Calu3 (cell line): ENCODE measurements around the gene STBD1. TPM values are rescaled to one million over a fixed set of nuclear protein-coding genes. Genes with fewer than 3 reads are reported as not detected.

Experiments used
- BruUV-seq: library from RNA; stranded (reverse); fragments of 400-500 nt; replicated peaks from 2 replicates; lab custom pipeline; 2021; lab: Mats Ljungman, UMichigan
- CTCF ChIA-PET: fragments of 300-600 bp; sonication (Branson Sonifier 250); formaldehyde crosslinking; loops from one replicate; lab custom pipeline; 2022; ENCODE audit warnings: antibody characterized with exemption; lab: Charles Lee
- DNase-seq: peaks from one replicate; pipeline ENCODE4 v3.0.0; 2022
- H3K27ac Mint-ChIP-seq: one replicate; pipeline ENCODE4 v1.8.0; 2022; ENCODE audit warnings: mixed read lengths; ENCODE audit not compliant: unreplicated experiment
- H3K27me3 Mint-ChIP-seq: one replicate; pipeline ENCODE4 v1.8.0; 2022; ENCODE audit warnings: mixed read lengths; ENCODE audit not compliant: unreplicated experiment
- H3K36me3 Mint-ChIP-seq: one replicate; pipeline ENCODE4 v1.8.0; 2022; ENCODE audit warnings: mild to moderate bottlenecking, moderate library complexity, mixed read lengths; ENCODE audit not compliant: insufficient read depth, unreplicated experiment
- H3K4me1 Mint-ChIP-seq: one replicate; pipeline ENCODE4 v1.8.0; 2022; ENCODE audit warnings: mild to moderate bottlenecking, low read depth, mixed read lengths; ENCODE audit not compliant: unreplicated experiment
- H3K4me3 Mint-ChIP-seq: one replicate; pipeline ENCODE4 v1.8.0; 2022; ENCODE audit warnings: mild to moderate bottlenecking, low read depth, moderate library complexity, mixed read lengths; ENCODE audit not compliant: unreplicated experiment
- H3K9me3 Mint-ChIP-seq: one replicate; pipeline ENCODE4 v1.8.0; 2022; ENCODE audit warnings: low read depth, mixed read lengths; ENCODE audit not compliant: unreplicated experiment
- CTCF ChIP-seq: fragments of 200-600 bp; IDR thresholded peaks from one replicate; pipeline ENCODE4 v1.8.0; 2022; ENCODE audit warnings: antibody characterized with exemption; ENCODE audit not compliant: unreplicated experiment
- intact Hi-C: fragments of 100-400 bp; cut with micrococcal nuclease; formaldehyde crosslinking; loops from one replicate; pipeline ENCODE4 v1.10.0; 2022; ENCODE audit not compliant: unreplicated experiment
- total RNA-seq: library from RNA; stranded (reverse); gene quantifications from 2 replicates; pipeline ENCODE4 v1.2.3, GENCODE V29; 2022

Gene STBD1
- total RNA-seq, 1 experiment from 2014 or later = 3.2 TPM

- DNase-seq = no peak
- intact Hi-C loops = no loop called here
- no peak overlapping the region for H3K4me3 Mint-ChIP-seq
- H3K27me3 Mint-ChIP-seq = no peaks in the 10 kb centered on the region
- TF ChIP-seq CTCF = no peak
- H3K4me1 Mint-ChIP-seq = peaks cover 6% of the 10 kb centered on the region
- CTCF ChIA-PET = no interaction called here
- BruUV-seq = no TSS peak
- H3K9me3 Mint-ChIP-seq = no peaks in the 10 kb centered on the region
- no peak overlapping the region for H3K27ac Mint-ChIP-seq
- peaks cover 13% of the 10 kb centered on the region for H3K36me3 Mint-ChIP-seq
Measured at GRCh38 chr4:76311896-76312331, 5.4 kb downstream of the STBD1 start.

DNA sequence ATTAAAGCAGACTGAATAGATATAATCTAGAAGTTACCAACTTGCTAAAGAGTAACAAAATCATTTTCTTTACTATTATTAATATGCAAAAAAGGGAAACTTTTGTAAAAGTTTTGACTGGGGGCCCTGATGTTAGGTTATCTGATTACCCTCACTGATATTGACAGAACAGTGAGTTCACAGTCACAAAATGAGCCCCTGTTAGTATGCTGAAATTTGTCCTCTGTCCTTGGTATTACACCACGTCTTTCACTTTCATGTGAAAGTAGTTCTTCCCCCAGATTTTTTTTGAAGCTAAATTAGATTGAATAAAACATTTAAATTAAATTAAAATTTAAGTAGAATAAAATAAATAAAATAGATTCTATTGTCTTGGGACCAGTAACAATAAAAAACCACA lies 5.9 kb downstream of the STBD1 start:
- Mint-ChIP-seq H3K9me3 (peaks cover 2% of the 10 kb centered on the region), H3K27ac (no peak overlapping the region), H3K4me1 (peaks cover 6% of the 10 kb centered on the region), H3K27me3 (no peaks in the 10 kb centered on the region), H3K36me3 (peaks cover 7% of the 10 kb centered on the region), H3K4me3 (no peak overlapping the region)
- BruUV-seq = no TSS peak
- DNase-seq = no peak
- intact Hi-C loops = no loop called here
- CTCF ChIA-PET = no interaction called here
- no peak for TF ChIP-seq CTCF

DNA sequence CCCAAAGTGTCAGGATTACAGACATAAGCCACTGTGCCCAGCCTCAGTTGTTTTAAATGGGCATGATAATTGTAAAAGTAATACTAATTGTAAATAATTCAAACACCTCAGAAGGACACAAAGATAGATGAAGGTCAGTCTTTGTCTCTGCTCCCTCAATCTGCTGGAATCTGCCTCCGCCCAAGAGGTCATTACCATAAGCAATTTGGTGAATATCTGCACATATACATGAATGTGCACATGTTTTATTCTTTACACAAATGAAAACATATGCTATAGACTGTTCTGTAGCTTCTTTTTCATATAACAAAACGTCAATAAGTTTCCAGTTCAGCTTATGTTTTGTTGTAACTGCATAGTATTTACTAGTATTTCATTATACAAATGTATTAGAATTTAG lies 7.0 kb downstream of the STBD1 start:
- intact Hi-C loops = no loop called here
- peaks cover 6% of the 10 kb centered on the region for H3K36me3 Mint-ChIP-seq
- BruUV-seq = no TSS peak
- no peak overlapping the region for H3K4me3 Mint-ChIP-seq
- H3K27me3 Mint-ChIP-seq = no peaks in the 10 kb centered on the region
- H3K4me1 Mint-ChIP-seq = peaks cover 6% of the 10 kb centered on the region
- H3K27ac Mint-ChIP-seq = no peak overlapping the region
- CTCF ChIA-PET = no interaction called here
- H3K9me3 Mint-ChIP-seq = peaks cover 2% of the 10 kb centered on the region
- DNase-seq = no peak
- no peak for TF ChIP-seq CTCF

GRCh38 chr4:76315267-76315918 lies 8.9 kb downstream of the STBD1 start:
- H3K9me3 Mint-ChIP-seq = peaks cover 2% of the 10 kb centered on the region
- H3K27ac Mint-ChIP-seq = no peak overlapping the region
- intact Hi-C loops = no loop called here
- H3K4me1 Mint-ChIP-seq = no peaks in the 10 kb centered on the region
- BruUV-seq = no TSS peak
- no peak for DNase-seq
- no peaks in the 10 kb centered on the region for H3K36me3 Mint-ChIP-seq
- no peak for TF ChIP-seq CTCF
- no peaks in the 10 kb centered on the region for H3K27me3 Mint-ChIP-seq
- CTCF ChIA-PET = no interaction called here
- H3K4me3 Mint-ChIP-seq = no peak overlapping the region
